Ectodermal cell (in vitro differentiated cells): ENCODE measurements around the gene CARD10.

Experiments
- H3K27ac ChIP-seq: 2 replicates; pipeline ENCODE4 v1.7.0; 2013; ENCODE audit warnings: mild to moderate bottlenecking, low read depth, low read length; ENCODE audit not compliant: insufficient read depth, poor library complexity, severe bottlenecking
- H3K27me3 ChIP-seq: 2 replicates; pipeline ENCODE4 v1.7.0; 2013; ENCODE audit warnings: mild to moderate bottlenecking, low read length; ENCODE audit not compliant: insufficient read depth, control insufficient read depth, poor library complexity, severe bottlenecking
- H3K36me3 ChIP-seq: one replicate; pipeline ENCODE4 v1.7.0; 2013; ENCODE audit warnings: low read length; ENCODE audit not compliant: control insufficient read depth, insufficient read depth
- H3K4me1 ChIP-seq: one replicate; pipeline ENCODE4 v1.7.0; 2013; ENCODE audit warnings: low read length; ENCODE audit not compliant: control insufficient read depth, insufficient read depth
- H3K4me3 ChIP-seq: 2 replicates; pipeline ENCODE4 v1.7.0; 2013; ENCODE audit warnings: low read depth, low read length, control low read depth; ENCODE audit not compliant: insufficient read depth
- H3K9me3 ChIP-seq: 2 replicates; pipeline ENCODE4 v1.7.0; 2013; ENCODE audit warnings: mild to moderate bottlenecking, low read length, moderate library complexity; ENCODE audit not compliant: control insufficient read depth
- WGBS, 2 experiments: methylation state at CpG; one replicate each; pipeline ENCODE4 v1.1.7; 2013; ENCODE audit warnings: missing lambda C conversion rate in 2 of 2; 5-methylcytosine and 5-hydroxymethylcytosine counted together

Gene CARD10

DNA sequence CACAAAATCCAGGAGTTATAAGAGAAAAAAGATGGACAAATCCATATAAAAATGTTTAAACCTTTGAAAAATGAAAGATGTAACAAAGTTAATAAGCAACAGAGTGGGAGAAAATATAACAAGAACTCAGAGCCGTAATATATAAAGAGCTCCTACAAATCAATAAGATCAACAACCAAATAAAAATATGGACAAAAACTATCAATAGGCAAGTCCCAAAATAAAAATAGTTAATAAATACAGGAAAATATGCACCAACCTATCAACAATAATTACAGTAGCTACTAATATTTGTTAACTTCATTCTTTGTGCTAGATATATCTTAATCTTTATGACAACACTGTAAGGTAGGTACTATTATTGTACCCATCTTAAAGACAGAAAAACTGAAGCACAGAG lies 2.8 kb downstream of the CARD10 start:
- H3K36me3 ChIP-seq = no peaks in the 10 kb centered on the region
- no peaks in the 10 kb centered on the region for H3K9me3 ChIP-seq
- H3K27me3 ChIP-seq = peaks cover 40% of the 10 kb centered on the region
- no CpG with 5 or more reads among the region's 1 CpG for WGBS, 2 experiments
- peaks cover 10% of the 10 kb centered on the region for H3K4me1 ChIP-seq
- no peak overlapping the region for H3K4me3 ChIP-seq
- H3K27ac ChIP-seq = no peak overlapping the region

DNA sequence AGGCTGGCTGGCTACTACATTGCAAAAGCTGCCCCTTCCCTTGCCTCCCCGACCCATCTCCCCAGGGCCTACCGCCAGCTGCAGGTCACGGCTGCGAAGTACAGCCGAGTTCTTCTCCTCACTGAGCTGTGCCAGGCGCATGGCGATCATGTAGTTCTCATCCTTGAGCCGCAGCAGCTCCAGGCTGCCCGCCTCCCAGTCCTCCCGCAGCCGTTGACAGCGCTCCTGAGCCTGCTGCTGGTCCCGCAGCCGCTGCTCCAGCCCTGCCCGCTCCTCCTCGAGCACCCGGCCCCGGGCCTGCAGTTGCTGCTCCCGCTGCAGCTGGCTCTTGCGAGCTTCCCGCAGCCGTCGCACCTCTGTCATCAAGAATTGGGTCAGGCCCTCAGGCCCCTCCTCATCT lies 3.3 kb downstream of the CARD10 start:
- Histone ChIP-seq H3K27ac (no peak overlapping the region), H3K27me3 (peaks cover 35% of the 10 kb centered on the region), H3K9me3 (no peaks in the 10 kb centered on the region), H3K4me3 (no peak overlapping the region), H3K4me1 (peaks cover 10% of the 10 kb centered on the region), H3K36me3 (no peaks in the 10 kb centered on the region)
- WGBS, 2 experiments = 90 to 92% methylated on average over 23 of the region's 23 CpGs

DNA sequence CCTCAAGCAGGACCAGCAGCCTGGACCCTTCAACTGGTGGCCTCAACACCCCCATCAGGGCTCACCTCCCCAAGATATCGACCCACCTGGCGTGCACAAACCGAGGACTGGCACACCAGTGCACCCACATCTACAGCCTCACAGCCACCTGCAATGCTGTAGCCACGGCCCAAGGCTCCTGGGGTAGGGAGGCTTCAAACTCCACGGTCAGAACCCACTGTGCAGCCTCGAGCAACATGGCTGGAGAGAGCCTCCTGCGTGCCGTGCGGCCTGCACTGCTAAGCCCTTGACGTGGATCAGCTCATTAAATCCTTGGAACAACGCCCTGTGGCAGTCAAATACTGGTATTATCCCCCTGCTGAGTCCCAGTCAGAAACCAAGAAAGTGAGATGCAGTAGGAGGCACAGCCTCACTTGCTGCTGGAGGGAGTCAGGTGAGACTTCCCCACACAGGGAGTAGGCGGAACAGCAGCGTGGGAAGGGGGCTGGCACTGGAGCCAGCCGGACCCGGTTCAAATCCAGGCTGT lies 4.6 kb downstream of the CARD10 start:
- Histone ChIP-seq H3K27me3 (peaks cover 22% of the 10 kb centered on the region), H3K36me3 (no peaks in the 10 kb centered on the region), H3K9me3 (no peaks in the 10 kb centered on the region), H3K4me3 (no peak overlapping the region), H3K27ac (no peak overlapping the region), H3K4me1 (peaks cover 10% of the 10 kb centered on the region)
- WGBS, 2 experiments = 90 to 91% methylated on average over 15 of the region's 15 CpGs

DNA sequence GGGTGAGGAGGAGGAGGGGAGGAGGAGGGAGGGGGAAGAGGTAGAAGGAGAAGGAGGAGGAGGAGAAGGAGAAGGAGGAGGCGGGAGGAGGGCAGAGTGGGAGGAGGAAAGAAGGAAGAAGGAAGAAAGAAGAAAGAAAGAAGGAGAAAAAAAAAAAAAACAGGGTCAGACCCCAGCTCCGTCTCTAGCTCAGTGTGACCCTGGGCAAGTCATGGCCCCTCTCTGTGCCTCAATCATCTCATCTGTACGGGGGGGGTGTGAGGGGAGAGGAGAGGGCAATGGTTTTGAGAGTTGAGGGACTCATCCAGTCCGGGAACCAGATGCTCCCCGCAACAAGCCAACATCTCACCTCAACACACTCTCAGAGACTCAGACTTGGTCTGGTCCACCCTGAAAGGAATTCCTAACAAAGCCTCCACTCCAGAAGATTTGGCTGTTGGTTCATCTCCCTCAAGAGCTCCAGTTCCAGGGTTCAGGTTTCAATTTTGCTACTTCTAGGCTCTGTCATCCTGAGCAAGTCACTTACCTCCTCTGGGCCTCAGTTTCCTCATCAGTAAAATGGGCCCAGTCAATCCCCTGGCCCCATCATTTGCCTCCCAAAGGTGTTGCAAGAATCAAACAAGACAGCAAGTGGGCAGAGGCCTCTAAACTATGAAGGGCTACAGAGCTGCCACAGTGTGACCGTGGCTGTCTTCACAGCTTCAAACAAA lies 7.7 kb downstream of the CARD10 start:
- no peaks in the 10 kb centered on the region for H3K36me3 ChIP-seq
- 90% methylated on average over 5 to 6 of the region's 6 CpGs for WGBS, 2 experiments
- no peaks in the 10 kb centered on the region for H3K27me3 ChIP-seq
- H3K27ac ChIP-seq = peak overlapping the region; percentile 74
- no peak overlapping the region for H3K4me3 ChIP-seq
- peaks cover 29% of the 10 kb centered on the region for H3K4me1 ChIP-seq
- no peaks in the 10 kb centered on the region for H3K9me3 ChIP-seq

DNA sequence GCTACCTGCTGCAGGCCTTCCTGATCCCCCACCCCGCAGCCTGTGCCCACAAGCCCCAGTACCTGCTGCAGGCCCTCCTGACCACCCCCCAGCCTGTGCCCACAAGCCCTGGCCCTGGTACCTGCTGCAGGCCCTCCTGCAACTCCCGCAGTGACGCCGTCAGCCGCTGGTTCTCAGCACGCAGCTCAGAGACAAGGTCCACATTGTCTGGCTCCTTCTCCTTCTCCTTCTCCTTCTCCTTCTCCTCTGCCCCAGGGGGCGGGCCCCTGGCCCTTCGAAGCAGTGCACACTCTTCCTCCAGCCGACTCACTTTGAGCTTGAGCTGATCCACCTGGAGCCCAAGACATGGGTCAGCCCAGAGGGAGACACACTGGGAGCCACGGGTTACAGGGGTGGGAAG lies 9.1 kb downstream of the CARD10 start:
- 90 to 91% methylated on average over 10 of the region's 10 CpGs for WGBS, 2 experiments
- no peaks in the 10 kb centered on the region for H3K36me3 ChIP-seq
- no peaks in the 10 kb centered on the region for H3K9me3 ChIP-seq
- H3K4me1 ChIP-seq = peaks cover 29% of the 10 kb centered on the region
- H3K27ac ChIP-seq = peak overlapping the region; percentile 26
- no peaks in the 10 kb centered on the region for H3K27me3 ChIP-seq
- no peak overlapping the region for H3K4me3 ChIP-seq

DNA sequence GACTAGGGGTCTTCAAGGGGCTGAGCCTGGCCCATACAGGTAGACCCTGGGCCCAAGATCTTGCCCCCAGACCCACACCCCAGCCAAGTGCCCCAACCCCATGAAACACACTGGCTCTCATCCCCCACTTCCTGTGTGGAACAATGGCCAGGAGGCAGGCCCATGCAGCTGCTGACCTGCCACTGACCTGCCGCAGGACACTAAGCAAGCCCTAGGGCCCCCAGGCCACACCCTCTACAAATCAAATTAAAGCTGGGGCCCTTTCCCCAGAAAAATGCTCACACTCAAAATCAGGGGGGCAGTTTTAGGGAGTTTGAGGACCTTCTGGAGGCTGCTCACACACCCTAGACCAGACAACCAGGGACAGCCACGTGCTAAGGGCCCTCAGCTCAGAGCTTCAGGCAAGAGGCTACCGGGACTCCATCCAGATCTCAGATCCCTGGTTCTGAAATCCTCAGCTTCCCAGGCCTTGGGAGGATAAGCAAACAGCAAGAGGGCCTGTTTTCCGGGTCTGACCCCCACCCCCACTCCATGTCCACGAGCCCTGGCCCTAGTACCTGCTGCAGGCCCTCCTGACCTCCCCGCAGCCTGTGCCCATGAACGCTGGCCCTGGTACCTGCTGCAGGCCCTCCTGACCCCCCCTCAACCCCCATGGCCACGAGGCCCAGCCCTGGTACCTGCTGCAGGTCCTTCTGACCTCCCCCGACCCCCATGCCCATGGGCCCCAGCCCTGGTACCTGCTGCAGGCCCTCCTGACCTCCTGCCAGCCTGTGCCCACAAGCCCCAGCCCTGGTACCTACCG lies 10.0 kb downstream of the CARD10 start:
- H3K27me3 ChIP-seq = no peaks in the 10 kb centered on the region
- H3K9me3 ChIP-seq = no peaks in the 10 kb centered on the region
- H3K4me3 ChIP-seq = no peak overlapping the region
- 80 to 84% methylated on average over 9 to 10 of the region's 10 CpGs for WGBS, 2 experiments
- no peaks in the 10 kb centered on the region for H3K36me3 ChIP-seq
- H3K4me1 ChIP-seq = peaks cover 29% of the 10 kb centered on the region
- H3K27ac ChIP-seq = no peak overlapping the region

DNA sequence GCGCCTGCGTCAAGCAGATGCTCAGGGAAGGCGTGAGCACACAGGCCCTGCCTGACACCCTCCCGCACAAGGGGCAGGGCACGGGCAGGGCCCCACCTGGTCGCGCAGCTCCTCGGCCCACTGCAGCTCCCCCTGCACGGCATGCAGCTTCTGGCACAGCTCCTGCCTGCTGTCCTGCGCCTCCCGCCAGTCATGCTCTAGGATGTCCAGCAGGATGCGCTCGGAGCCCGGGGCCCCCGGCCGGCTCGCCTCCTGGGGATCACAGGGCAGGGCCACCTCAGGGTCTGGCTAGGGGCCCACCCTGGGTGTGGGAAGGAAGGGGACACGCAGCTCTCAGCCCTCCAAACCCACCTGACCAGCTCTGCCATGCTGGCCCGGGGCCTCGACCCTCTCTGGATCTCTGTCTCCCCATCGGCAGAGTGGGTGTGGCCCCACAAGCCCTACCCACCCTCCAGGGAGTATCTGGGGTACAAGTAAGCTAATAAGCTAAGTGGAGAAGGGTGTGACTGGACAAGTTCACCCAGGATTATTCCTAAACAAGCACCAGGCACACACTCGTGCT lies 10.7 kb downstream of the CARD10 start:
- H3K36me3 ChIP-seq = no peaks in the 10 kb centered on the region
- H3K4me1 ChIP-seq = peaks cover 29% of the 10 kb centered on the region
- H3K27me3 ChIP-seq = no peaks in the 10 kb centered on the region
- no peak overlapping the region for H3K27ac ChIP-seq
- no peaks in the 10 kb centered on the region for H3K9me3 ChIP-seq
- H3K4me3 ChIP-seq = no peak overlapping the region
- 89 to 93% methylated on average over 22 of the region's 22 CpGs for WGBS, 2 experiments

- Histone ChIP-seq H3K4me3 (no peak overlapping the region), H3K27ac (no peak overlapping the region), H3K4me1 (peaks cover 29% of the 10 kb centered on the region), H3K9me3 (no peaks in the 10 kb centered on the region), H3K27me3 (no peaks in the 10 kb centered on the region), H3K36me3 (no peaks in the 10 kb centered on the region)
- 96% methylated on average over 10 of the region's 10 CpGs for WGBS, 2 experiments
These were observed 11.5 kb downstream of the CARD10 start for GRCh38 chr22:37507731-37508130.

GRCh38 chr22:37505989-37506388 lies 13.2 kb downstream of the CARD10 start:
- WGBS, 2 experiments = 87 to 92% methylated on average over 14 of the region's 14 CpGs
- no peak overlapping the region for H3K27ac ChIP-seq
- H3K4me1 ChIP-seq = peaks cover 36% of the 10 kb centered on the region
- no peaks in the 10 kb centered on the region for H3K27me3 ChIP-seq
- H3K36me3 ChIP-seq = no peaks in the 10 kb centered on the region
- H3K4me3 ChIP-seq = no peak overlapping the region
- no peaks in the 10 kb centered on the region for H3K9me3 ChIP-seq

GRCh38 chr22:37505565-37505964 lies 13.7 kb downstream of the CARD10 start:
- Histone ChIP-seq H3K36me3 (no peaks in the 10 kb centered on the region), H3K4me3 (no peak overlapping the region), H3K4me1 (peaks cover 37% of the 10 kb centered on the region), H3K27ac (no peak overlapping the region), H3K9me3 (no peaks in the 10 kb centered on the region), H3K27me3 (no peaks in the 10 kb centered on the region)
- 91 to 94% methylated on average over 4 of the region's 4 CpGs for WGBS, 2 experiments
